Activated CD4-positive, CD25-positive, alpha-beta regulatory T cell treated with anti-CD3 and anti-CD28 coated beads, Interleukin-2, amount 50 U/mL, for 72 hours (primary cell): Measurements from ENCODE around the gene ASCL4.
"Not testable (repeated sequence)": the region's sequence is repeated elsewhere in the genome, so short reads cannot be mapped to it uniquely, and the experiment has no call there.

Source experiments
- DNase-seq: peaks from one replicate; pipeline ENCODE4 v3.0.0; 2021

ASCL4 gene

DNA sequence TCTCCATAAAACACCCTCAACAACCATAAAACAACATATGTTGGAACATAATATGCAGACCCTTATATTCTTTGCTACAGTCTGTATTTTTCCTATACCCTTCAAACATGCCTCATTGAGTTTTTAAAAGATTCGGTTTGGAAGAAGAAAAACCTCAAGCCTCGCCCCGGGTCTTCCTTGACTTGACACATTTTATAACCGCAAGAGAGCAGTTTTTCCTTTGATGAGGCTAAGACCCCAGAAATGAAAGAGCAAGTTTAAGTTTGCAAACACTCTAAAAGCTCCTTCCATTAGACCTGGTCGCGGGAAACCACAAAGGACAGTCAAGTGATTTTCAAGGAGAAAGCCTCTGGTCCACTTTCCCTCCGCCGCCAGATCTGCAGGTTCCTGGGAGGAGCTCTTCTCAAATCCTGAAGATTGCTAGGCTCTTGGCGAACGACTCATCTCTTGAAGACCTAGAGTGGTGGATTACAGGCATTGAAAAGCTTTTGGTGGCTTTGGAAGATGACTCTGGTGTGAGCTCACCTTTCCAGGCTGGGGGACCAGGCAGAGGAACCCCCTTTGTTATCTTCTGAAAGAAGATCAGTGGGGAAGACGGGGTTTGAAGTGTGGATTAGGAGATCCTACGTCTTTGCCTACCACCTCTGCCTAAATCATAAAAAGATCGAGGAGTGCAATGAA, at the start of gene ASCL4:
Gene ASCL4 (plus strand): TSS at position 356 of the 681 bp plus-strand sequence. CDS start 515 bp downstream, outside the sequence.
- no peak for DNase-seq

GRCh38 chr12:107727327-107727726, 47.2 kb upstream of the ASCL4 start:
- not testable (repeated sequence) for DNase-seq

GRCh38 chr12:107727742-107728141, 46.8 kb upstream of the ASCL4 start:
- DNase-seq: not testable (repeated sequence)

DNA sequence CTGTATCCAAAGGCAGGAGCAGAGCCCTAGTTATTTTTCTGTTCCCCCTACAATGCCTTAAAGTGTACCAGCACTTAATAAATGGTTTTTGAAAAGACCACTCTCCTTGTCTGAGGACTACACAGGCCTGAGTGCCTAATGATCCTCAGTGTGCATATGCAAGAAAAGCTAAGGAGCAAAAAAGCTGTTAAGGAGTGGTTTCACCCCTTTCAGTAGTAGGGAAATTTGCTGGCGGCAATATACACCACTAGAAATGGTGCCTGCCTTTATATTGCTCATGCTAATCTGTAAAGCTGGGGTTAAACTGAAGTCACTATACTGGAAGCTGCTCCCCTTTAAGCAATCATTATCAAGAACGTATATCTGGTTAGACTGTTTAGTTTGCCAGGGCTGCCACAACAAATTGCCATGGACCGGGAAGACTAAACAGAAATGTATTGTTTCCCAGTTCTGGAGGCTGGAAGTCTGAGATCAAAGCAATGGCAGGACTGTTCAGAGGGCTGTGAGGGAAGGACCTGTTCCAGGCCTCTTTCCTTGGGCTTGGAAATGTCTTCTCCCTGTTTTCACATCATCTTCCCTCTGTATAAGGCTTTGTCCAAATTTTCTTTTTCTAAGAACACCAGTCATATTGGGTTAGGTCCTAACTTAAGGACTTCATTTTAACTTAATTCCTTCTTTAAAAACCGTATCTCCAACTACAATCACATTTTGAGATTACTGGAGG, 43.7 kb upstream of the ASCL4 start:
- DNase-seq: no peak

DNA sequence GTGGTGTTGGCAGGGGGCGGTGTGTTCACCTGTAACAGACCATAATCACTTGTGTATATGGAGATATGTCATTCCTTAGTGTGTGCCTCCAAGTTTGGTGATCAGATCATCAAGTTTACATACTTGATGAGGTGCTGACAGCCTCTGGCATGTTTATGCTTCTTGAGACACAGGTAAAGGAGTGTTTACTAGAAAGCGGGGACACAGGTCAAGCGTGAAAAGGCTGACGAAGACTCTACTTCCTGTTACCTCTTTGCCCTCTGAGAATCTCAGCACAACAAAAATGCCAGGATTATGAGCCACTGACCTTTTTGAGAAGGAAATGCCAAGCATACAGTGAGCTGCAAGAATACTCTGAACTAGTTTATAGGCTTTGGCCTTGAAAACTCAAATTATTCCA, 43.1 kb upstream of the ASCL4 start:
- no peak for DNase-seq

DNA sequence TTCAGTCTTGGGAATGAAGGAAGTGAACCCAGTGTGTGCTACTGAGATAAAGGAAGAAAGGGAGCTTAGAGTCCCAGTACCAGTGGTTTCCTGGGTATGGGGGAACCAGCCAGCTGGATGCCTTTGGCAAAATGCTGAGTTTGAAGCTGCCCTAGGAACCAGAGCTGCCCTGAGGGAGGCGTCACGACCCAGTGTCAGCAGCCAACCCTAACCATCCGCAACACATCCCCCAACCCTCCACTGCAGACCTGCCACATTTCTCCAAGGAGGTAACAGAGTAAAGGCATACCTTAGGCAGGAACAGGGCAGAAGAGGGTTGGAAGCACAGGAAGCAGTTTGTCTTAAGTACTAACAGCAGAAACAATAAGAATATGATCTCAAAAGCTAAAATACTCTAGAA, 42.1 kb upstream of the ASCL4 start:
- DNase-seq: no peak

- no peak for DNase-seq
Observed at GRCh38 chr12:107734139-107734538, 40.4 kb upstream of the ASCL4 start.

DNA sequence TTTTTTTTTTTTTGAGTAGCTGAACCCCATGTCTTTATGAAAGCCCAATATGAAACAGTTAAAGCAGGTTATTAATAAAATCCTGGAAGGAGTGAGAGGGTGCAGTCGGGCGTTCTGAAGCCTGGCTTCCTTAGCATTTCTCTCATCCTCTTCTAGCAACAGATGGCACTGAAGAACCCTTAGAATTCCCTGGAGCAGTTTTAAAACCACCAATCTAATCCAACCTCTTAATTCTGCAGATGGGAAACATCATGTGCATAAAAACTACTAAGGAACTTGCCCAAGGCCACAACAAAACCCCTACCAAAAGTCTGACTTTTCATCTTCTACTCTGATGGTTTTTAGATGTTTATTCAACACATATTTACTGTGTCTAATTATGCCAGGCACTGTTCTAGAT, 38.7 kb upstream of the ASCL4 start:
- DNase-seq: no peak

DNA sequence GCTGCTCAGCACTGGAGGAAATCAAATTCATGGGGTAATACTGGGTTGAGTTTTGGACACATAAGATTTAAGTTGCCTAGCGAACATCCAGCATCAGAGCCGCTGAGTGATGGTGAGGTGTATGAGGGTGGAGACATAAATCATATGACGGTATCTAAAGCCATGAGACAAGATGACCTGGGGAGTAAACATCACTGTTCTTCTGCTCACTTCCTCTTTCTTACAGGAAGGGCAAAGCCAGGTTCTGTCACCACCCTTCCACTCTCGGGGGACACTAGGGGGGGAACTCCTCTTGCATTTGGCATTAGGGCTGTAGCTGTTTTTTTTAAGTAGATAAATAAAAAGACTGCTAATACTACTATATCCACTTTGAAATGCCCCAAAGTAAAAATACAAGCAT, 37.6 kb upstream of the ASCL4 start:
- no peak for DNase-seq

DNA sequence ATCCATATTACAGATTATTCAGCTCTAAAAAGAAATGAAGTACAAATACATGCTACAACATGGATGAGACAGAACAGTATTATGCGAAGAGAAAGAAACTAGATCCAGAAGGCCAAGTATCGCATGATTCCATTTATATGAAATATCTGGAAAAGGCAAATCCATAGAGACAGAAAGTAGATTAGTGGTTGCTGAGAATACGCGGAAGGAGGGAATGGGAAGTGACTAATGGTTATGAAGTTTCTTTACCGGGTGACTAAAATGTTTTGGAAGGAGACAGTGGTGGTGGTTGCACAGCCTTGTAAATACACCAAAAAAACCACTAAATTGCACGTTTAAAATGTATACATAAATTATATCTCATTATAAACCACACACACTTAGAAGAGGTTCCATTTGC, 26.0 kb upstream of the ASCL4 start:
- no peak for DNase-seq

- no peak for DNase-seq
Observed at GRCh38 chr12:107749083-107749482, 25.4 kb upstream of the ASCL4 start.

DNA sequence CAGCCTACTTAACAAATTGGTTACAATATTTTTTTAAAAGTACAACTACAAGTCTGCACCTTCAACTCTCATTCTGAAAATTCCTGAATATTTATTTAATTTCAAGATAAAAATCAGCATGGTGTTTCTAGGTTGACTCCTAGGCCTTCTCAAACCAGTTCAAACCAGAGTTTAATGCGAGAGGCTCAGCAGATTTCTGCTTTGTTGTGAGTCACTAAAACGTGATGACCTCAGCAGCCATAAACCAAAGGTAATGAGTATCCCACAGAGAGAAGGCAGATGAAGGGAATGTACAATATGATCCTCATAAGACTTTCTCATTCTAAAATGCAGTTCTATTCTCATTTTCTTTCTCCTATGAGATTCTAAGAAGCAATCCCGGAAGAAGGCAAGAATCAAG, 15.1 kb upstream of the ASCL4 start:
- DNase-seq: no peak

- DNase-seq: no peak
Observed at GRCh38 chr12:107760207-107760808, 14.2 kb upstream of the ASCL4 start.

DNA sequence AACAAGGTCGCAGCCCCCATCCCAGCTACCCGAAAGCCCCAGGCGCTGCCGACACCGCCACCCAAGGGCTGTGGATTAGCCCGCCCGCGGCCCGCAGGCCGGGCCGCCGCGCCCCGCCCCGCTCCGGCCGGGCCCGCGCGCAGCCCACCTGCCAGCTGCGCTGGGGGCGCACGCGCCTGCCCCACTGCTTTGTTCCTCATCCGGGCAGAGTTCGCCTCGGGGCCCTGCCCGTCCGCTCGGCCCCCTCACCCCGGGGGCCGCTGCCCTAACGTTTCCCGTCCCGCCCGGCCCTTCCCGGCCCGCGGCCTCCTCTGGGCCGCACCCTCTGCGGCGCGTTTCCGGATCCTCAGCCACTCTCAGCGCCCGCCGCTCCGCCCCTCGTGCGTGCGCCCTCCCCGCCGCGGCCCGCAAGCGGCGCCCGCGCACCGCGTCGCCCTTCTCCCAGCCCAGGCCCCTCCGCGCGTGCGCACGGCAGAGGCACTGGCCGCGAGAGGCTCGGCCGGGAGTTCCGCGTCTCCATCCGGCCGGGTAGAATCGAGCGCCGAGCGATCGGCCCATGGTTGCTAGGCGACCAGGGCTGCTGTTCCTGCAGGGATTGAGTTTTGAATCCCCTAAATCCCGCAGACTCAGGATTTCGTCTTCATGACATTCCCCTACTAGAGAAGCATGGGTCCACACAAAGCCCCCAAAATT, 13.5 kb upstream of the ASCL4 start, which contains the start of gene PRDM4:
Gene PRDM4 (minus strand): TSS at position 329 of the 693 bp plus-strand sequence. CDS start 622 bp downstream, outside the sequence.
- peak; percentile 95 for DNase-seq

GRCh38 chr12:107761502-107761904, 13.0 kb upstream of the ASCL4 start:
- DNase-seq: no peak

GRCh38 chr12:107762874-107763273, 11.6 kb upstream of the ASCL4 start:
- DNase-seq: no peak

GRCh38 chr12:107764626-107765025, 9.9 kb upstream of the ASCL4 start:
- no peak for DNase-seq

DNA sequence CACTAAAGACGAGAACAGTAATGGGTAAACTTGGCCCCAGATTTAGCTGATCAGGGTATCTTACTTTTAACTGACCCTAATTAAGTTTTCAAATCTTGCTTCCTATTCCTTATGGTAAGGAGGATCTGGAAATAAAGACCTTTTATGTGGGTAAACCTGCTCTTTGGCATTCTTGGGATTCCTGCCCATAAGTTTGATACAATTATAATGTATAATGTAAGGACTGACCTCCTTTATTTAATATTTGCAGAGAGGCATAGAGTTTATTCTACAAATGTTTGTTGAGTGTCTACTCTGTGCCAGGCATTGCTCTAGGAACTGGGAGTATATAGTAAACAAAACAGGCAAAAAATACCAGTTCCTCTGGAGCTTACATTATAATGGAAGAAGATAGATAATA, 9.2 kb upstream of the ASCL4 start:
- DNase-seq: no peak

DNA sequence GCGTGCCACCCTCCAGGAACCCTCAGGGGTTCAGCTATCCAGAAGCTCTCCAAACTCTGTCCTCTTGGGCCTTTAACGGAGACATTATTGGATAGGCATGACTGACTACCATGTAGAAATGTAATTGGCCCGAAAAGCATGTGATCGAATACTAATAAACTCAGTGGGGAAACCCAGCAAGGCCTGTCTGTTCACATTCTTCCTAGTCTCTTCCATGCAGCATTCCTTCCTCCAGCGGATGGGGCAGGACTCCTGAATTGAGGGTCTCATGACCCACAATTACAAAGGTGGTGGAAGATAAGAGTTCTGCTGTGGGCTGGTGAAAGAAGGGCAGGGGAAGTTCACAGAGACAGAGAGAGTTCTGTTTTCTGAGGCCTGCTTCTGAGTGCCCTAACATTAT, 7.0 kb upstream of the ASCL4 start:
- DNase-seq: no peak

GRCh38 chr12:107775093-107775721, 703 bp downstream of the ASCL4 start:
- DNase-seq: no peak

- no peak for DNase-seq
Observed at GRCh38 chr12:107776171-107776570, 1.7 kb downstream of the ASCL4 start.

DNA sequence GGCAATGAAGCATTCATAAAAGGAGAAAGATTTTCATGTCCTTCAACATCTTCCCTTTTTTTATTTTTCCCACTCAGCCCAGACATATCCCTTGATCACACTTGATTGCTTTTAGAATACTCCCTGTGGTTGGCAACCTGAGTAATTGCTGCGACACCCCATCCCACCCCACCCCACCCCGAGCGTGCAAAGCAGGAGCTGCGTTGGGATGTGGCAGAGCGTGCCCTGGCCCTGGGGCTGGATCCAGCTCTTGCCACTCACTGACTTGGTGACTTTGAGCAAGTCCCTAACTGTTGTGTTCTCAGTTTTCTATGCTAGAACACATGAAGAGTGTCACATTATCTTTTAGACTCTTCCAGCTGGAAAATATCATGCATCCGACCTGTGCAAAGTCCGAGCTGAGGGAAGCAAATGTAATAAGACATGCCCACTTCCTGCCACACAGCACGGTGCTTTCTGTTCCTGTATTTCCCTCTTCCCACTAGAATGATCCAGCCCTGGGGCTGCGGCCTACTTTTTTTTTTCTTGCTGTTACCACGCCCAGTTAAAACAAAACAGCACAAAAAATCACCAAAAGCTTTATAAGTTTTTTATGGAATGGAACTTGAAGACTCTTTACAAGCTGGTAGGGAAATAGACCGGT, 4.0 kb downstream of the ASCL4 start:
- DNase-seq: no peak
